DMS53 treated with DMSO at 0.1 percent for 48 hours (cell line): ENCODE data around the gene MRPS2.

Source experiments
- DNase-seq: peaks from one replicate; lab custom pipeline; 2025; ENCODE audit not compliant: unreplicated experiment; lab: John Stamatoyannopoulos, UW

Gene MRPS2

GRCh38 chr9:135552698-135553171 lies 52.3 kb downstream of the MRPS2 start:
- DNase-seq = no peak
